ENCODE results near the gene GRIN2A. TPM values are rescaled to one million over a fixed set of nuclear protein-coding genes. Genes with fewer than 3 reads are reported as not detected.

The GRIN2A gene
- total RNA-seq, 1 experiment from 2014 or later = not detected

DNA sequence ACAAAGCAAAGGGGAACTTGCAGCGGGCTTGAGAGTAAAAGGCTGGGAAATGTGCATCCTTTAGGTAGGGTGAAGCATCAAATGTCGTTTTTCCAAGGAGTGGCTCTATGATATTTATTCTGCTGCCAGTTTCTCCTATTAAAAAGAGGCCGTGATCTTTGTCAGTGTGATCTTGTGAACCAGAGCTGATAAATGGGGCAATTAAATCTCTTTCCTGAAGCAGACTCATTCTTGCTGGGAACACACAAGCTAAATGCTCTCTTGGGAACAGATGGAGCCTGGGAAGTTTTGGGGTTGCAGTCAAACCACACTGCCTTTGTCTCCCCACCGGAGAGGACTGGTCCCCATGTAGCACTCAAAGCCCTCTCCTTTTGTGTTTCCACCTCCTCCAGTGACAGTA is 408.9 kb downstream of the GRIN2A start:
- no peak overlapping the region for H3K27ac Mint-ChIP-seq (ENCODE audit: low read depth, unreplicated experiment)
- CTCF ChIA-PET = interaction anchor here (0.7 kb wide), 1 partner anchor 192 kb away, joined by 5 read pairs; no protein-coding TSS in a partner anchor
- no TSS peak for BruUV-seq (replicated peaks)

DNA sequence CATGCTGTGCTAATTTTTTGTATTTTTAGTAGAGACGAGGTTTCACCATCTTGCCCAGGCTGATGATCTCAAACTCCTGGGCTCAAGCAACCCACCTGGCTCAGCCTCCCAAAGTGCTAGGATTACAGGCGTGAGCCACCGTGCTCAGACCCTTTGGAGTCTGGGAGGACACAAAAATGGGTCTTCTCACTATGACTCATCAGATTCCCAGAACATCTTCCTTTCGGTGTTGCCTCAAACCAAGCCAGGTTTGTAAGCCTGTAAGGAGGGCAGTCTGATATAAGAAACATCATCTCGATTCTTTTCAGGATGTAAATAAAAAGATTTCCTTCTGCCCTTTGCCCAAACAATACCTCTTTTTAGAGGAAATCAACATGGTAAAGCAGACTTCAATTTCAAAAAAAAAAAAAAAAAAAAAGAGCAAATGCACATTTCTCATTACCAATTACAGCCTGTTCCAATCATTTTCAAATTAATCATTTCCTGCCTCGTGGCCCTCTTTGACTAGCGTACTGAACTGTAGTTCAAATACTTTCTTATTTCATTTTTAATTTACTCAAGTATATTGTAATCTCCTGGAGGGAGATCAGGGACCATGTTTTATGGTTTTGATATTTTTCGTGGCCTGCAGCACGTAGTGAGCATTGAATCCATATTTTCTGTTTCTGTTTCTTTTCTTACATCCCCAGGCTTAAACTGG is 409.6 kb downstream of the GRIN2A start:
- peaks cover 17% of the 10 kb centered on the region for H3K9me3 Mint-ChIP-seq (ENCODE audit: unreplicated experiment)
- BruUV-seq (replicated peaks) = no TSS peak
- H3K4me1 Mint-ChIP-seq (ENCODE audit: insufficient read depth, unreplicated experiment) = no peaks in the 10 kb centered on the region
- intact Hi-C loops (cut with micrococcal nuclease) = no loop called here
- POLR2A ChIA-PET = no interaction called here
- H3K36me3 Mint-ChIP-seq (ENCODE audit: insufficient read depth, unreplicated experiment) = no peaks in the 10 kb centered on the region
- TF ChIP-seq CTCF (IDR thresholded peaks at IDR 0.05; ENCODE audit: unreplicated experiment) = no peak
- no peak overlapping the region for H3K4me3 Mint-ChIP-seq (ENCODE audit: unreplicated experiment)
- H3K27me3 Mint-ChIP-seq (ENCODE audit: insufficient read depth, unreplicated experiment) = no peaks in the 10 kb centered on the region
- CTCF ChIA-PET = no interaction called here
- DNase-seq (ENCODE audit: unreplicated experiment) = no peak
- H3K27ac Mint-ChIP-seq (ENCODE audit: low read depth, unreplicated experiment) = no peak overlapping the region

More for the DNA sequence above, 408.9 kb downstream of the GRIN2A start:
- Mint-ChIP-seq H3K27me3 (ENCODE audit: insufficient read depth, unreplicated experiment) (no peaks in the 10 kb centered on the region), H3K36me3 (ENCODE audit: insufficient read depth, unreplicated experiment) (no peaks in the 10 kb centered on the region), H3K4me3 (ENCODE audit: unreplicated experiment) (no peak overlapping the region), H3K4me1 (ENCODE audit: insufficient read depth, unreplicated experiment) (no peaks in the 10 kb centered on the region), H3K9me3 (ENCODE audit: unreplicated experiment) (peaks cover 17% of the 10 kb centered on the region)
- TF ChIP-seq CTCF (IDR thresholded peaks at IDR 0.05; ENCODE audit: unreplicated experiment) = no peak
- no peak for DNase-seq (ENCODE audit: unreplicated experiment)
- POLR2A ChIA-PET = no interaction called here
- intact Hi-C loops (cut with micrococcal nuclease) = no loop called here

- H3K4me1 Mint-ChIP-seq (ENCODE audit: insufficient read depth, unreplicated experiment) = no peaks in the 10 kb centered on the region
- H3K27ac Mint-ChIP-seq (ENCODE audit: low read depth, unreplicated experiment) = no peak overlapping the region
- H3K4me3 Mint-ChIP-seq (ENCODE audit: unreplicated experiment) = no peak overlapping the region
- DNase-seq (ENCODE audit: unreplicated experiment) = no peak
- no peaks in the 10 kb centered on the region for H3K9me3 Mint-ChIP-seq (ENCODE audit: unreplicated experiment)
- POLR2A ChIA-PET = no interaction called here
- H3K36me3 Mint-ChIP-seq (ENCODE audit: insufficient read depth, unreplicated experiment) = no peaks in the 10 kb centered on the region
- no peak for TF ChIP-seq CTCF (IDR thresholded peaks at IDR 0.05; ENCODE audit: unreplicated experiment)
- CTCF ChIA-PET = no interaction called here
- no TSS peak for BruUV-seq (replicated peaks)
- intact Hi-C loops (cut with micrococcal nuclease) = no loop called here
- H3K27me3 Mint-ChIP-seq (ENCODE audit: insufficient read depth, unreplicated experiment) = no peaks in the 10 kb centered on the region
Observed at GRCh38 chr16:9766891-9767290, 415.3 kb downstream of the GRIN2A start.

DNA sequence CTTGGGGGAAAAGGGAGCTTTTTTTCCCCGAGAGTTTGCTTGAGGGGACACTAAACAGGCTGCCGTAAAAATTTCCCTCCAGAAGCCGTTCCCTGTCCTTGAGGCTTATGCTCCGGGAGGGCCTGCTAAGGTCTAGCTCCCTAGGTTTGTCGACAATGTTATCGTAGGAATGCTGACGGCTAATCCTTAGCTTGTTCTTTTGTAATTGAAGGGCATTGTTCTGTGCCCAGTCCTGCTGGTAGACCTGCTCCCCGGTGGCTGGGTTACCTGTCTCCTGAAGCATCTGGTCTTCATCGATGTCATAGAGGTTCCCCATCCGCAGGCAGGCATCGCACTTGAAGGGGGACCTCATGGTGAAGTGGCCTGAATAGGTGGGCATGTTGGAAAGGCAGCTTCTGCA is 418.7 kb downstream of the GRIN2A start:
- H3K27ac Mint-ChIP-seq (ENCODE audit: low read depth, unreplicated experiment) = no peak overlapping the region

More for the DNA sequence above, 418.7 kb downstream of the GRIN2A start:
- H3K27me3 Mint-ChIP-seq (ENCODE audit: insufficient read depth, unreplicated experiment) = no peaks in the 10 kb centered on the region
- no peaks in the 10 kb centered on the region for H3K4me1 Mint-ChIP-seq (ENCODE audit: insufficient read depth, unreplicated experiment)
- no peaks in the 10 kb centered on the region for H3K36me3 Mint-ChIP-seq (ENCODE audit: insufficient read depth, unreplicated experiment)
- ChIA-PET POLR2A (no interaction called here), CTCF (no interaction called here)
- BruUV-seq (replicated peaks) = no TSS peak
- no peaks in the 10 kb centered on the region for H3K9me3 Mint-ChIP-seq (ENCODE audit: unreplicated experiment)
- intact Hi-C loops (cut with micrococcal nuclease) = no loop called here
- no peak for TF ChIP-seq CTCF (IDR thresholded peaks at IDR 0.05; ENCODE audit: unreplicated experiment)
- no peak overlapping the region for H3K4me3 Mint-ChIP-seq (ENCODE audit: unreplicated experiment)
- DNase-seq (ENCODE audit: unreplicated experiment) = no peak

All from MCF 10A (cell line).